HUES6 (cell line): ENCODE measurements around the gene IMP4.
A peak's percentile ranks its signal among the peaks of the same experiment; 100 is the strongest.

Experiments used
- H3K27ac ChIP-seq: 2 replicates; pipeline ENCODE4 v1.7.0; 2013; ENCODE audit warnings: low read depth, mild to moderate bottlenecking, low read length, inconsistent platforms
- H3K27me3 ChIP-seq: 2 replicates; pipeline ENCODE4 v1.6.1; 2013; ENCODE audit warnings: low read length; ENCODE audit not compliant: control insufficient read depth, insufficient read depth
- H3K36me3 ChIP-seq: 2 replicates; pipeline ENCODE4 v1.6.1; 2013; ENCODE audit warnings: low read length; ENCODE audit not compliant: control insufficient read depth, insufficient read depth
- H3K4me1 ChIP-seq: 2 replicates; pipeline ENCODE4 v1.6.1; 2013; ENCODE audit warnings: low read length; ENCODE audit not compliant: control insufficient read depth, insufficient read depth
- H3K4me3 ChIP-seq: 2 replicates; pipeline ENCODE4 v1.5.1; 2013; ENCODE audit warnings: low read depth, low read length
- H3K9ac ChIP-seq: one replicate; pipeline ENCODE4 v1.6.1; 2013; ENCODE audit warnings: mild to moderate bottlenecking, low read length
- H3K9me3 ChIP-seq: 2 replicates; pipeline ENCODE4 v1.6.1; 2013; ENCODE audit warnings: low read depth, low read length; ENCODE audit not compliant: control insufficient read depth, insufficient read depth

The IMP4 gene

DNA sequence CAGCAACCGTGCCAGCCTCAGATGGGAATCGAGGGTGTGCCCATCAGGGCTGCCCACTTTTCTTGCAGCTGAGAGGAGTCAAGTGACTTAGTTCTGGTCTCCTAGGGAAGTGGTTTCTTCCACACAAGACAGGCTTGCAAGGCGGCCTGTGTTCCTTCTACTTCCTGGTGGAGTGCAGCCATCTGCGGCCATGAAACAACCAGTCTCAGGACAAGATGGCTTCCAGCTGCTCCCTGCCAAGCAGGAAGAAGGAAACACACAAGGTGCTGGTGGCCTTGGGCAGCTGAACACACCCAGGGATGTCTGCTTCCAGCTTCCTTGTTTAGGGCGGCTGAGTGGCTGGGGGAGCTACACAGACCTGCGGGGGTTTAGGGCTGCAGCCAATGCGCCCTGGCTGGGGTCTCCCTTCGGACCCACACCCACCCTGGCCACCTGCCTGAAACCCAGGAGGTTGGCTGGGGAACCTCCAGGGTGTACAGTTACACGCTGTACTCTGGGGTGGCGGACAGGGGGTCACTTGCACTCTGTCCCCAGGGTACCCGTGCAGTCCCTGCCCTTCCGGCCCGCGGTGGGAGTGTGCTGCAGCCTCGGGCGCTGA is 47.9 kb downstream of the IMP4 start:
- Histone ChIP-seq H3K36me3 (no peaks in the 10 kb centered on the region), H3K9me3 (no peaks in the 10 kb centered on the region), H3K4me3 (peak overlapping the region; percentile 74), H3K27me3 (peaks cover 16% of the 10 kb centered on the region), H3K4me1 (peaks cover 21% of the 10 kb centered on the region; the same call in 1 of the 2 replicates), H3K9ac (no peak overlapping the region), H3K27ac (no peak overlapping the region)

DNA sequence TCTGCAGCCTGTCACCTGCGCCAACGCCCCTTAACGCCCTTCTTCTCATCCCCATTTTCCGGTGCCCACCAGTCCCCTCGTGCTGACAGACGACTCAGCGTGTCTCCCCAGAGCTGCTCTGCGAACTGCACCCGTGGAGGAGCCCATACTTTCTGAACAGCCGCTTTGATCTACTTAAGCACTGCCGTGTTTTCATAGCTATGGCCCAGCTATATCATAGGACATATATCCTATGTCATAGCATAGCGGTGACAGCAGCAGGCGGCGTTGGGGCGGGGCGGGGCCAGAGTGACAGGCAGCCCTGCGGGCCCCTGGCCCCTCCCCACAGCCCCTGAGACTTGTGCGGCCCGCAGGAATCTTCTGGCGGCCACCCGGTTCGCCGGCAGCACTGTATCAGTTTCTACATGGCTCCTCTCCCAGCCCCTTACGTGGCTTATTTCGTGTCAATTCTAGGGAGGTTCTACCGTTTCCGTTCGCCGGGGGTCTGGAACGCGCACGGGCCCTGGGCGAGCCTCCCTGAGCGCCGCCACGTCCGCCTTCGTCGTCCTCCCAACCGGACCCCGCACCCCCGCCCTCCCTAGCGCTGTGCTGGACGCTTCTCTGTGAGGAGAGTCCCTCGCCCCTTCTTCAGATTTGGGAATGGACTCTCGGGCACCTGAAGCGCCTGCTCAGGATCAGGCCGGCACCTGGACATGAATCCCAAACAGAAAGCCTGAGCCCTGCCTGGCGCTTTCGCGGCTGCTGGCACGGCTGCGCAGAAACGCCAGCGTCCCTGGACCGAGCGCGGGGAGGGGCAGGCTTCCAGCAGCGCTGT is 48.6 kb downstream of the IMP4 start:
- Histone ChIP-seq H3K27ac (no peak overlapping the region), H3K4me3 (peak overlapping the region; percentile 74), H3K36me3 (no peaks in the 10 kb centered on the region), H3K9ac (peak overlapping the region; percentile 21), H3K27me3 (peaks cover 16% of the 10 kb centered on the region), H3K4me1 (peaks cover 21% of the 10 kb centered on the region; the same call in 1 of the 2 replicates), H3K9me3 (no peaks in the 10 kb centered on the region)

DNA sequence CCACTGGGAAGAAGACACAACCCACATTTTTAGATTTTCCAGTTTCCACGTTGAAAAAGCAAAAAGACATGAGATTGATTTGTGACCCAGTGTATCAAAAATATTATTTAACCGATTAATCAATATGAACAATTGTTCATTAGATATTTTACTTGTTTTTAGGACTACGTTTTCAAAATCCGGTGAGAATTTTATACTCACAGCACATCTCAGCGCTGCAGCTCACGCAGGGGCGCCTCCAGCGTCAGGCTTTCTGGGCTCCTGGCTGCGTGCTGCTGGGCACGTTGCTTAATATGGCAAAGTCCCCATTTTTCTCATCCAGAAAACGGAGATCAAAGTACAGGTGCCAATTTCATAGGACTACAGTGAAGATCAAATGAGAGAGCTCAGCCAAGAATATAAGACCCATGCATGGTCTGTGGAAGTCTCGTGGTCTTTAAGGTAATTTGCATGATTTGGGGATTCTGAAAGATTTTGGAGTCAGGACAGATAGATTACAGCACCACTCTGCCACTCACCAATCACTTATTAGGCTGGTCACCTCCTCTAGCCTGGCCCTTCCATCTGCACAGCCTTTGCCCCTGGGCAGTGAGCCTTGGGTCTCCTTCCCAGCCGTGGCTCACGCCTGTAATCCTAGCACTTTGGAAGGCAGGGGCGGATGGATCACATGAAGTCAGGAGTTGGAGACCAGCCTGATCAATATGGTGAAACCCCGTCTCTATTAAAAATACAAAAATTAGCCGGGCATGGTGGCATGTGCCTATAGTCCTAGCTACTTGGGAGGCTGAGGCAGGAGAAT is 49.4 kb downstream of the IMP4 start:
- H3K36me3 ChIP-seq = no peaks in the 10 kb centered on the region
- H3K4me3 ChIP-seq = peak overlapping the region; percentile 74
- H3K9me3 ChIP-seq = no peaks in the 10 kb centered on the region
- peaks cover 16% of the 10 kb centered on the region for H3K27me3 ChIP-seq
- no peak overlapping the region for H3K27ac ChIP-seq
- H3K9ac ChIP-seq = no peak overlapping the region
- peaks cover 21% of the 10 kb centered on the region; the same call in 1 of the 2 replicates for H3K4me1 ChIP-seq

DNA sequence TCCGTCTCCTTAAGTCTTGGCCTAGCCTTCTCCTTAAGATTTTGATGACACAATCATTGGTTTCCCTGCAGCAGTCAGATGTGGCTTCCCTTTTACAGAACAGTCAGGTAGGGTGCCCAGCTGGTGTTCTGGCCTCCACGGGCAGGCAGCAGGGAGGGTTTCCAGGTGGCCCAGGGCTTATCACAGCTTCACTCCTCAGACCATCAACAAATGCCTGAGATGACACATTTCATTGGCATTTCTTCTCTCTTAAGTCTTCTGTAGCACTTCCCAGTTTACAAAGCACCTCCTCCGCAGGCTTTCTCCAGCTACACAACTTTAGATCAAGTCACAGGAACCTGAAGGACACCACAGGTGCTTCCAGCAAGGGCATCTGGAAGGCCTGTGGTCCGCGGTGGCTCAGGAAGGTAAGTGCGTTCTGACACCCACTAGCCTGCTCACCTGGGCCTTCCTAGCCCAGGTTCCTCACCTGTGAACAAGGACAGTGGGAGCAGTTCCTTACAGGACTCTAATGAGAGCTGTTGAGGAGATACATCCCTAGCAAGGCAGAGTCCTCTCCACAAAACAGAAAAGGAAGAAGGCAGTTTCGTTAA is 50.7 kb downstream of the IMP4 start:
- Histone ChIP-seq H3K4me1 (peaks cover 15% of the 10 kb centered on the region; the same call in 1 of the 2 replicates), H3K36me3 (no peaks in the 10 kb centered on the region), H3K27ac (no peak overlapping the region), H3K9ac (no peak overlapping the region), H3K9me3 (no peaks in the 10 kb centered on the region), H3K27me3 (peaks cover 16% of the 10 kb centered on the region), H3K4me3 (no peak overlapping the region)
